ENCODE measurements around the gene C12orf42. TPM values are rescaled to one million over a fixed set of nuclear protein-coding genes. Genes with fewer than 3 reads are reported as not detected.

Gene C12orf42
- total RNA-seq, 1 donor, result not detected

- H3K4me3 ChIP-seq (ENCODE audit: low read depth, low read length), result no peak overlapping the region
- DNase-seq (ENCODE audit: low read depth), result no peak
- TF ChIP-seq CTCF (IDR thresholded peaks at IDR 0.05; ENCODE audit: insufficient read depth, low read depth, low read length), result no peak
Measured at GRCh38 chr12:103354403-103354802, 141.4 kb downstream of the C12orf42 start.

- DNase-seq (ENCODE audit: low read depth), result no peak
- no peak for TF ChIP-seq CTCF (IDR thresholded peaks at IDR 0.05; ENCODE audit: insufficient read depth, low read depth, low read length)
- no peak overlapping the region for H3K4me3 ChIP-seq (ENCODE audit: low read depth, low read length)
Measured at GRCh38 chr12:103353913-103354312, 141.9 kb downstream of the C12orf42 start.

- no peak overlapping the region for H3K4me3 ChIP-seq (ENCODE audit: low read depth, low read length)
- no peak for TF ChIP-seq CTCF (IDR thresholded peaks at IDR 0.05; ENCODE audit: insufficient read depth, low read depth, low read length)
- DNase-seq (ENCODE audit: low read depth), result no peak
Measured at GRCh38 chr12:103350116-103350515, 145.7 kb downstream of the C12orf42 start.

GRCh38 chr12:103348935-103349334 is 146.8 kb downstream of the C12orf42 start:
- DNase-seq (ENCODE audit: low read depth), result no peak
- no peak overlapping the region for H3K4me3 ChIP-seq (ENCODE audit: low read depth, low read length)
- no peak for TF ChIP-seq CTCF (IDR thresholded peaks at IDR 0.05; ENCODE audit: insufficient read depth, low read depth, low read length)

GRCh38 chr12:103336940-103337339 is 158.8 kb downstream of the C12orf42 start:
- no peak overlapping the region for H3K4me3 ChIP-seq (ENCODE audit: low read depth, low read length)
- DNase-seq (ENCODE audit: low read depth), result no peak
- no peak for TF ChIP-seq CTCF (IDR thresholded peaks at IDR 0.05; ENCODE audit: insufficient read depth, low read depth, low read length)

- TF ChIP-seq CTCF (IDR thresholded peaks at IDR 0.05; ENCODE audit: insufficient read depth, low read depth, low read length), result no peak
Measured at GRCh38 chr12:103334466-103334865, 161.3 kb downstream of the C12orf42 start.

GRCh38 chr12:103333676-103334075 is 162.1 kb downstream of the C12orf42 start:
- H3K4me3 ChIP-seq (ENCODE audit: low read depth, low read length), result no peak overlapping the region
- DNase-seq (ENCODE audit: low read depth), result no peak
- no peak for TF ChIP-seq CTCF (IDR thresholded peaks at IDR 0.05; ENCODE audit: insufficient read depth, low read depth, low read length)

More at GRCh38 chr12:103334466-103334865, 161.3 kb downstream of the C12orf42 start:
- DNase-seq (ENCODE audit: low read depth), result no peak
- no peak overlapping the region for H3K4me3 ChIP-seq (ENCODE audit: low read depth, low read length)

Measured in fibroblast of villous mesenchyme (primary cell).